GM19395 (cell line): ENCODE results near the gene REC8.

Experiments
- ATAC-seq: cut with Tn5 transposase; IDR thresholded peaks from one replicate; pipeline ENCODE4 v1.9.1; 2021; ENCODE audit warnings: mild to moderate bottlenecking, moderate library complexity; ENCODE audit not compliant: unreplicated experiment

REC8 gene

GRCh38 chr14:24171422-24172260, at the start of gene REC8:
TSS of gene REC8 (plus strand) at chr14:24172080. CDS start at chr14:24172553, 473 bp downstream.
- ATAC-seq = peak; percentile 83

GRCh38 chr14:24122416-24122815, 49.5 kb upstream of the REC8 start:
- no peak for ATAC-seq

- ATAC-seq = no peak
Observed at GRCh38 chr14:24122898-24123297, 49.0 kb upstream of the REC8 start.

GRCh38 chr14:24123424-24124417, 48.2 kb upstream of the REC8 start:
- ATAC-seq = no peak

GRCh38 chr14:24126939-24127338, 44.9 kb upstream of the REC8 start:
- no peak for ATAC-seq

- no peak for ATAC-seq
Observed at GRCh38 chr14:24127673-24128072, 44.2 kb upstream of the REC8 start.

- ATAC-seq = no peak
Observed at GRCh38 chr14:24129410-24129998, 42.4 kb upstream of the REC8 start.

GRCh38 chr14:24130380-24130716, 41.5 kb upstream of the REC8 start, which contains the start of gene FITM1:
TSS of gene FITM1 (plus strand) at chr14:24130659. CDS start at chr14:24131564, 905 bp downstream.
- ATAC-seq = no peak

- ATAC-seq = no peak
Observed at GRCh38 chr14:24130717-24131548, 40.9 kb upstream of the REC8 start.

GRCh38 chr14:24131549-24131966, 40.3 kb upstream of the REC8 start:
- no peak for ATAC-seq

- ATAC-seq = no peak
Observed at GRCh38 chr14:24132061-24132685, 39.7 kb upstream of the REC8 start.

GRCh38 chr14:24132976-24133375, 38.9 kb upstream of the REC8 start:
- ATAC-seq = no peak

GRCh38 chr14:24133735-24134134, 38.1 kb upstream of the REC8 start:
- ATAC-seq = no peak

GRCh38 chr14:24135584-24135833, 36.4 kb upstream of the REC8 start:
- peak; percentile 9 for ATAC-seq

GRCh38 chr14:24135834-24136683, 35.8 kb upstream of the REC8 start, which contains the start of gene PSME1:
TSS of gene PSME1 (plus strand) at chr14:24136194. CDS start at chr14:24136263, 69 bp downstream.
- peak; percentile 75 for ATAC-seq

GRCh38 chr14:24136684-24137528, 35.0 kb upstream of the REC8 start:
- ATAC-seq = no peak

GRCh38 chr14:24137529-24138395, 34.1 kb upstream of the REC8 start:
- ATAC-seq = no peak
